Effector memory CD8-positive, alpha-beta T cell (primary cell): Measurements from ENCODE around the gene CORO7.
"Not testable (repeated sequence)": the region's sequence is repeated elsewhere in the genome, so short reads cannot be mapped to it uniquely, and the experiment has no call there.

Source experiments
- ATAC-seq: fragments of 150-1000 bp; cut with Tn5 transposase; replicated peaks from 2 replicates; pipeline ENCODE4 v1.10.0; 2021; ENCODE audit warnings: mild to moderate bottlenecking, moderate library complexity
- DNase-seq, 3 experiments: peaks; one replicate each; pipeline ENCODE4 v3.0.0; 2021
- H3K27ac Mint-ChIP-seq, 2 donors: one replicate each; pipeline ENCODE4 v1.8.0; 2022; ENCODE audit warnings: mild to moderate bottlenecking in 2 of 2, mixed read lengths in 2 of 2, moderate library complexity in 2 of 2
- H3K27me3 Mint-ChIP-seq, 2 donors: one replicate each; pipeline ENCODE4 v1.8.0; 2022; ENCODE audit warnings: mixed read lengths in 2 of 2
- H3K36me3 Mint-ChIP-seq: one replicate; pipeline ENCODE4 v1.8.0; 2022; ENCODE audit warnings: mild to moderate bottlenecking, moderate library complexity, mixed read lengths; ENCODE audit not compliant: insufficient read depth
- H3K4me1 Mint-ChIP-seq, 2 donors: one replicate each; pipeline ENCODE4 v1.8.0; 2022; ENCODE audit warnings: low read depth in 2 of 2, mixed read lengths in 2 of 2
- H3K4me3 Mint-ChIP-seq, 2 donors: one replicate each; pipeline ENCODE4 v1.8.0; 2022; ENCODE audit warnings: mild to moderate bottlenecking in 2 of 2, mixed read lengths in 2 of 2, moderate library complexity in 2 of 2
- H3K9me3 Mint-ChIP-seq, 2 donors: one replicate each; pipeline ENCODE4 v1.8.0; 2022; ENCODE audit warnings: mixed read lengths in 2 of 2

CORO7 gene

GRCh38 chr16:4350787-4351659, 65.4 kb downstream of the CORO7 start, which contains the start of gene PAM16:
PAM16 (minus strand) TSS chr16:4351321; CDS start chr16:4351234, 87 bp downstream.
- no peaks in the 10 kb centered on the region for H3K27me3 Mint-ChIP-seq

GRCh38 chr16:4350365-4350786, 66.0 kb downstream of the CORO7 start:
- H3K4me3 Mint-ChIP-seq = peak overlapping the region; percentile 89 to 90
- DNase-seq = no peak
- H3K4me1 Mint-ChIP-seq = peaks cover 12 to 24% of the 10 kb centered on the region in 2 donors
- H3K27me3 Mint-ChIP-seq = no peaks in the 10 kb centered on the region
- H3K9me3 Mint-ChIP-seq = no peaks in the 10 kb centered on the region
- no peak for ATAC-seq
- H3K27ac Mint-ChIP-seq = peak overlapping the region; percentile 84 to 92
- H3K36me3 Mint-ChIP-seq = peaks cover 51% of the 10 kb centered on the region

More at GRCh38 chr16:4350787-4351659, 65.4 kb downstream of the CORO7 start, which contains the start of gene PAM16:
- H3K4me1 Mint-ChIP-seq = peaks cover 11 to 21% of the 10 kb centered on the region in 2 donors
- H3K9me3 Mint-ChIP-seq = no peaks in the 10 kb centered on the region
- H3K4me3 Mint-ChIP-seq = peak within 1 kb of the TSS; percentile 89 to 90
- peaks cover 58% of the 10 kb centered on the region for H3K36me3 Mint-ChIP-seq
- peak; percentile 97 to 98 (median 98) for DNase-seq
- H3K27ac Mint-ChIP-seq = peak within 1 kb of the TSS; percentile 84 to 92
- peak; percentile 83 for ATAC-seq

DNA sequence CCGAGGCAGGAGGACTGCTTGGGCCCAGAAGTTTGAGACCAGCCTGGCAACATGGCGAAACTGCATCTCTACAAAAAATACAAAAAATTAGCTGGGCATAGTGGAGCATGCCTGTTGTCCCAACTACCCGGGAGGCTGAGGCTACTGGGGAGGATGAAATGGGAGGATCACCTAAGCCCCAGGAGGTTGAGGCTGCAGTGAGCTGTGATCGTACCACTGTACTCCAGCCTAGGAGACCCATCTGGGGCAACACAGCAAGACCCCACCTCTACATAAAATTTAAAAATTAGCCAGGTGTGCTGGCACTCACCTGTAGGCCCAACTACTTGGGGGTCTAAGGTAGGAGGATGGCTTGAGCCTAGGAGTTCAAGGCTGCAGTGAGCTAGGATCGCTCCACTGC, 67.1 kb downstream of the CORO7 start:
- peaks cover 13 to 28% of the 10 kb centered on the region in 2 donors for H3K4me1 Mint-ChIP-seq
- no peak overlapping the region for H3K4me3 Mint-ChIP-seq
- peaks cover 42% of the 10 kb centered on the region for H3K36me3 Mint-ChIP-seq
- H3K9me3 Mint-ChIP-seq = no peaks in the 10 kb centered on the region
- H3K27me3 Mint-ChIP-seq = no peaks in the 10 kb centered on the region
- DNase-seq (no peak), ATAC-seq (no peak)
- H3K27ac Mint-ChIP-seq = no peak overlapping the region

- DNase-seq (no peak), ATAC-seq (no peak)
- H3K9me3 Mint-ChIP-seq = no peaks in the 10 kb centered on the region
- no peak overlapping the region for H3K4me3 Mint-ChIP-seq
- H3K27ac Mint-ChIP-seq = peak overlapping the region in 1 of 2 donors; percentile 81
- H3K27me3 Mint-ChIP-seq = no peaks in the 10 kb centered on the region
- H3K36me3 Mint-ChIP-seq = peaks cover 29% of the 10 kb centered on the region
- peaks cover 15 to 18% of the 10 kb centered on the region in 2 donors for H3K4me1 Mint-ChIP-seq
Observed at GRCh38 chr16:4347765-4348509, 68.5 kb downstream of the CORO7 start.

GRCh38 chr16:4347010-4347409, 69.4 kb downstream of the CORO7 start:
- H3K27ac Mint-ChIP-seq = peak overlapping the region; percentile 41 to 67
- H3K4me3 Mint-ChIP-seq = no peak overlapping the region
- ATAC-seq = no peak
- DNase-seq = no peak
- H3K36me3 Mint-ChIP-seq = peaks cover 25% of the 10 kb centered on the region
- H3K4me1 Mint-ChIP-seq = peaks cover 15 to 18% of the 10 kb centered on the region in 2 donors
- H3K9me3 Mint-ChIP-seq = no peaks in the 10 kb centered on the region
- H3K27me3 Mint-ChIP-seq = no peaks in the 10 kb centered on the region

GRCh38 chr16:4345836-4346781, 70.3 kb downstream of the CORO7 start:
- Mint-ChIP-seq H3K27me3 (no peaks in the 10 kb centered on the region), H3K36me3 (peaks cover 20% of the 10 kb centered on the region), H3K4me1 (peaks cover 14 to 18% of the 10 kb centered on the region in 2 donors), H3K9me3 (no peaks in the 10 kb centered on the region), H3K4me3 (no peak overlapping the region), H3K27ac (peak overlapping the region; percentile 41 to 67)
- ATAC-seq = no peak
- DNase-seq = no peak

DNA sequence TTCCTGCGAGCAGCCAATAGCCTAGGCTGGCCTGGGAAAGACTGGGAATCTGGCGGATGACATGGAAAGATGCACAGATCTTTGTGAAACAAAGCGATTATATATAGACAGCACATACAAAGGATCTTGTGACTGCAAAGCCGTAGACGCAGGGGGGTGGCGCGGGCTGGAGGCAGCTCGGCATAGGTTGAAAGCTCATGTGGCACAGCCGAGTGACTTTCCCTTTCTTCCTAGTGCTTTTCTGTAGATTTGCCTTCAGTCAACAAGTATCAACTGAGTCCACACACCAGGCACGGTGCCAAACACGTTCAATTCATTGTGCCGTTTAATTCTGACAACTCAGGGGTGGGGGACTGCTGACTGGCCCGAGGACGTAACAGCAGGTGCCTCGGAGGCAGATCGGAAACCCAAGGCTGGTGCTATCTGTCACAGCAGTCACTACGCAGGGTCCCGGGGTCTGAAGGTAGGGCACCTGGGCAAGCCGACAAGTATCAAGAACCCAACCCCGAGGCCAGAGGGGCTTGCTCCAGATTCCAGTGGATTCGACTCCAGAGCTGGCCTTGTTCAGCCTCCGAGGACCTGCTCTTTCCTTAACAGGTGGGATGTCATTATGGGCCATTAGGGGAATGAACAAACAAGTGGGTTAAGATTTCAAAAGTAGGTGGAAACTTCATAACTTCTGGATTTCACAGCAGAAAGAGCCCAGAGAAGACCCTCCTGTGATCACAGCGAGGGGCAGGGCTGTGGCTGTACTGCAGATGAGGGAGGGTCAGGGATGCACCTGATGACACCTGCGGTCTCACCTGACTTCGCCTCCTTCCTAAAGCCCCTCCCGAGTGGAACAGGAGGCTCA, 71.2 kb downstream of the CORO7 start:
- Mint-ChIP-seq H3K36me3 (peaks cover 11% of the 10 kb centered on the region), H3K9me3 (no peaks in the 10 kb centered on the region), H3K4me1 (peaks cover 7 to 13% of the 10 kb centered on the region in 2 donors), H3K27me3 (no peaks in the 10 kb centered on the region), H3K27ac (peak overlapping the region; percentile 8 to 68), H3K4me3 (no peak overlapping the region)
- DNase-seq = no peak
- ATAC-seq = no peak

DNA sequence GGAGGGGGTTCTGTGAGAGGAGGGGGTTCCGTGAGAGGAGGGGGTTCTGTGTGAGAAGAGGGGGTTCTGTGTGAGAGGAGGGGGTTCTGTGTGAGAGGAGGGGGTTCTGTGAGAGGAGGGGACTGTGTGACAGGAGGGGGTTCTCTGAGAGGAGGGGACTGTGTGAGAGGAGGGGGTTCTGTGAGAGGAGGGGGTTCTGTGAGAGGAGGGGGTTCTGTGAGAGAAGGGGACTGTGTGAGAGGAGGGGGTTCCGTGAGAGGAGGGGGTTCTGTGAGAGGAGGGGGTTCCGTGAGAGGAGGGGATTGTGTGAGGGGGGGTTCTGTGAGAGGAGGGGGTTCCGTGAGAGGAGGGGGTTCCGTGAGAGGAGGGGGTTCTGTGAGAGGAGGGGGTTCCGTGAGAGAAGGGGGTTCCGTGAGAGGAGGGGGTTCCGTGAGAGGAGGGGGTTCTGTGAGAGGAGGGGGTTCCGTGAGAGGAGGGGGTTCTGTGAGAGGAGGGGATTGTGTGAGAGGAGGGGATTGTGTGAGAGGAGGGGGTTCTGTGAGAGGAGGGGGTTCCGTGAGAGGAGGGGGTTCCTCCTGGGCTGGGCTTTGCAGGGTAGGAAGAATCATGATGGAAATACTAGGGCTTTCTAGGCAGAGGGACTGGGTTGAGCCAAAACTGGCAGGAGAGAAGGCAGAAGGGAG, 72.0 kb downstream of the CORO7 start:
- not testable (repeated sequence) for H3K4me3 Mint-ChIP-seq, H3K9me3 Mint-ChIP-seq, DNase-seq, H3K27me3 Mint-ChIP-seq, ATAC-seq
- Mint-ChIP-seq H3K36me3 (peaks cover 11% of the 10 kb centered on the region), H3K4me1 (peaks cover 7 to 13% of the 10 kb centered on the region in 2 donors), H3K27ac (peak overlapping the region; percentile 79 to 87)

DNA sequence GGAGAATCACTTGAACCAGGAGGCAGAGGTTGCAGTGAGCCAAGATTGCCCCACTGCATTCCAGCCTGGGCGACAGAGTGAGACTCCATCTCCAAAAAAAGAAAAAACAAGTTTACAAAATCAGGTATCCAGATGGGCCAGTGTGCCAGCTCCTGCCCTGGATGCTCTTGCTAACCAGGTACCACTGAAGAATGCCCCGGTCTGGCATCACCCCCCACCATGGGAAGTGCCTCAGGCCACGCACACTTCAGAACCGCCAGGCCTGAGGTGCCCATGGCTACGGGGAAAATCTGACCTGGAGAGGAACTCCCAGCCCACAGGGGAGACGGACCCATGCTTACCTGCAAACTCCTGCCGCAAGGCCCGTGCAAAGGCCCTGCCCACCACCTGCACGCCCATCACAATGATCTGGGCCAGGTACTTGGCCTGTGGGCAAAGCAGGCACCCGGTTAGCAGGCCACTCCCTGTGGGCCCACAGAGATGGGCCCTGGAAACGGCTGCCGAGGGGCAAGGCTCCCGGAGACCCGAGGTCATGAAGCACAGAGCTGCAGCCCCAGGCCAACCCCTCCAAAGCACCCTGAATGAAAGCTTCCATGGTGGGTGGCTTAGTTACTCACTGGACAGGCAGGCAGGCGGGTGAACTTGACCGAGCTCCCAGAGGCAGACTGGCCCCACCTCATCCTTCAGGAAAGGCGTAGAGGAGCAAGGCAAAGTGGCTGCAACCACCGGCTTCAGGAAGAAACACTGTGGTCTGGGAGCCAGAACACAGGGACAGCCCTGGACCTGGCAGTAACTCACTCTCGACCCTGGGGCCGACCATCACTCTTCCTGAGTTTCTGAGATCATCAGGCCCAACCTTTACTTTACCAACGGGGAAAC, 73.3 kb downstream of the CORO7 start:
- Mint-ChIP-seq H3K9me3 (no peaks in the 10 kb centered on the region), H3K4me1 (peaks cover 4 to 8% of the 10 kb centered on the region in 2 donors), H3K27ac (peak overlapping the region; percentile 79 to 87), H3K36me3 (peaks cover 6% of the 10 kb centered on the region), H3K27me3 (no peaks in the 10 kb centered on the region), H3K4me3 (no peak overlapping the region)
- ATAC-seq (no peak), DNase-seq (no peak)

- Mint-ChIP-seq H3K4me3 (no peak overlapping the region), H3K27me3 (no peaks in the 10 kb centered on the region), H3K36me3 (no peaks in the 10 kb centered on the region), H3K4me1 (peaks cover 4 to 8% of the 10 kb centered on the region in 2 donors), H3K9me3 (no peaks in the 10 kb centered on the region), H3K27ac (no peak overlapping the region)
- no peak for DNase-seq
- no peak for ATAC-seq
Observed at GRCh38 chr16:4341250-4341649, 75.1 kb downstream of the CORO7 start.

DNA sequence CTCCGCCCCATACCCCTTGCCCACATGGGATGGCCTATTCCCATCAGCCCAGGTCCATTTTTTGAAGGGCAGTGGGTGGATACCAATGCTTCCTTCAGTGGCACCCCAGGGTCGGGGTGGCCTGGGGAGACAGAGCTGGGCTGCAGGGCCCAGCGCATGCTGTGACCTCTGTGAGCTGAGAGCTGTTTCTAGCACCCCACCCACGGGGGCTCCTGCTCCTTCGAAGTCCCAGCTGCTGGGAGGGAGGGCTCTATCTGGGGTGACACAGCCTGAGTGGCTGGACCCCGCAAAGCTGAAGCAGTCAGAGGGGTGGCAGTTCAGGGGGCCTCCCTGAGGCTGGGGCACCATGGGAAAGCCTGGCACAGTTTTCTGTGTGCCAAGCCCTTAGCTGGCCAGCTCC, 76.0 kb downstream of the CORO7 start:
- Mint-ChIP-seq H3K27ac (peak overlapping the region in 1 of 2 donors; percentile 15), H3K9me3 (no peaks in the 10 kb centered on the region), H3K36me3 (no peaks in the 10 kb centered on the region), H3K4me1 (peaks cover 3 to 4% of the 10 kb centered on the region in 2 donors), H3K27me3 (no peaks in the 10 kb centered on the region), H3K4me3 (no peak overlapping the region)
- DNase-seq = no peak
- ATAC-seq = no peak
